Spleen (tissue), 7 donors: ENCODE data around the gene GPRIN2.
"Not testable (repeated sequence)": the region's sequence is repeated elsewhere in the genome, so short reads cannot be mapped to it uniquely, and the experiment has no call there.

ENCODE experiments used
- CTCF ChIP-seq, 11 experiments: fragments of 200-600 bp in 7 of 11; fragments of 450-650 bp in 4 of 11; sonication (generic) in 4 of 11; IDR thresholded peaks in 8 of 11; conservative IDR thresholded peaks in 3 of 11; 1 replicate in 7 of 11; 2 replicates in 4 of 11; pipeline versions ENCODE4 v1.4.0 to v1.8.0; 2016 to 2021; ENCODE audit warnings: antibody characterized with exemption in 11 of 11, inconsistent platforms in 4 of 11, mild to moderate bottlenecking in 1 of 11
- POLR2A ChIP-seq, 3 donors: fragments of 450-650 bp; IDR thresholded peaks; one replicate each; pipeline ENCODE4 v1.5.1; 2017; ENCODE audit warnings: antibody characterized with exemption in 3 of 3, mild to moderate bottlenecking in 1 of 3
- POLR2AphosphoS5 ChIP-seq, 3 donors: sonication (generic); formaldehyde crosslinking; IDR thresholded peaks; one replicate each; pipeline ENCODE4 v1.5.1; 2017; ENCODE audit warnings: antibody characterized with exemption in 3 of 3
- donor health status: DM: no; HTN: no; CAD: no; lungs with moderate emphysema.
- donor health status: DM: no; HTN: no; CAD: no.
- donor health status: DM: no; HTN: no; CAD: no.

- not testable (repeated sequence) for TF ChIP-seq CTCF (IDR thresholded peaks at IDR 0.05 in 8 of 11, conservative IDR thresholded peaks at IDR 0.05 in 3 of 11); POLR2AphosphoS5 (IDR thresholded peaks at IDR 0.05); POLR2A (IDR thresholded peaks at IDR 0.05)
Measured at GRCh38 chr10:46567151-46567550, 10.7 kb upstream of the GPRIN2 start.
